Upper lobe of left lung (tissue), 4 donors: ENCODE results near the gene HLA-C.

Experiments used
- EP300 ChIP-seq, 4 donors: sonication (generic); formaldehyde crosslinking; IDR thresholded peaks; one replicate each; pipeline ENCODE4 v1.5.1; 2017; ENCODE audit warnings: antibody characterized with exemption in 4 of 4, control low read depth in 2 of 4
- POLR2AphosphoS5 ChIP-seq, 2 donors: sonication (generic); formaldehyde crosslinking; IDR thresholded peaks; one replicate each; pipeline ENCODE4 v1.5.1; 2017; ENCODE audit warnings: antibody characterized with exemption in 2 of 2
- TF ChIP-seq, protein P1 (sequence below), 6 experiments: fragments of 450-650 bp in 4 of 6; fragments of 200-600 bp in 2 of 6; sonication (generic) in 2 of 6; IDR thresholded peaks; one replicate each; pipeline ENCODE4 v1.5.1; 2016 to 2019; ENCODE audit warnings: antibody characterized with exemption in 6 of 6

DNA sequence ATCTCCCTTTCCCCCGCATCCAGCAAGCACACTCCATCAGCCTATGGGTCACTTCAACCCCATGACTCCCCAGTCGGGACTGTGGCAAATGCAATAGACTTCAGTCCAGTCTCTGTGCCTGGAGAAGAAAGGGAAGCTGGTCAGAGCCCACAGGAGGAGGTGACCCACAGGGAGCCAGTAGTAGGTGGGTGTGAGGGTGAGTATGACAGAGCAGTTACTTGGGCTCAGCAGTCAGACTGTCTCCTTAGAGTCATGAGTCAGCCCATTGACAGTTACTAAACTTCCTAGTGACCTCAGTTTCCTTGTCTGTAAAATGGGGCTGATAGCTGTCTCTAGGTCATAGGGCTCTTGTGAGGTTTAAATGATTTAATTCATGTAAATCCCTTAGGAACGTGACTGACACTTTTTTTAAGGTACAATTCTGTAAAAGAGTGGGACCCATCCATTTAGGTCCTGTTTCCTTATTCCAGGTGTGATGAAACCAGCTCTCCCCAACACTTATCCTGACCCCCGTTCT lies 33.9 kb upstream of the HLA-C start:
- TF ChIP-seq, protein P1, sequence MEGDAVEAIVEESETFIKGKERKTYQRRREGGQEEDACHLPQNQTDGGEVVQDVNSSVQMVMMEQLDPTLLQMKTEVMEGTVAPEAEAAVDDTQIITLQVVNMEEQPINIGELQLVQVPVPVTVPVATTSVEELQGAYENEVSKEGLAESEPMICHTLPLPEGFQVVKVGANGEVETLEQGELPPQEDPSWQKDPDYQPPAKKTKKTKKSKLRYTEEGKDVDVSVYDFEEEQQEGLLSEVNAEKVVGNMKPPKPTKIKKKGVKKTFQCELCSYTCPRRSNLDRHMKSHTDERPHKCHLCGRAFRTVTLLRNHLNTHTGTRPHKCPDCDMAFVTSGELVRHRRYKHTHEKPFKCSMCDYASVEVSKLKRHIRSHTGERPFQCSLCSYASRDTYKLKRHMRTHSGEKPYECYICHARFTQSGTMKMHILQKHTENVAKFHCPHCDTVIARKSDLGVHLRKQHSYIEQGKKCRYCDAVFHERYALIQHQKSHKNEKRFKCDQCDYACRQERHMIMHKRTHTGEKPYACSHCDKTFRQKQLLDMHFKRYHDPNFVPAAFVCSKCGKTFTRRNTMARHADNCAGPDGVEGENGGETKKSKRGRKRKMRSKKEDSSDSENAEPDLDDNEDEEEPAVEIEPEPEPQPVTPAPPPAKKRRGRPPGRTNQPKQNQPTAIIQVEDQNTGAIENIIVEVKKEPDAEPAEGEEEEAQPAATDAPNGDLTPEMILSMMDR (IDR thresholded peaks at IDR 0.05): no peak
- TF ChIP-seq EP300 (IDR thresholded peaks at IDR 0.05) (no peak), POLR2AphosphoS5 (IDR thresholded peaks at IDR 0.05) (no peak)
